Measurements from ENCODE around the gene ZCCHC2.

Gene ZCCHC2

DNA sequence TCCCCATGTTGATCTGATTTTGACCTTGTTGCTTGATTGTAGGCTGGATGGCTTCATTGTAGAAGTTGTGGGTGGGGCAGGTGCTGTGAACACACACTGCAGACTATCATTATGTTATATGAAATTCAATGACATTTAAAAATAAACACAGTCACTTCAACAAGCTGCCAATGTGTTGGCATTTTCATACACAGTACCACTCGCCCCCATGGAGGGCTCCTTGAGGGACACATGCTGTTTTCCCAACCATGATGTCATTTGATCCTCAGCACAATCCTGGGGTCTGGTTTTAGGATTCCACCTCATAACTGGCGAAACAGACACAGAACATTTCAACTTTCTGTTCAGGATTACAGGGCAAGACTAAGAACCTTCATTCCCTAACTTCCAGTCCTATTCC is 86.9 kb downstream of the ZCCHC2 start:
- DNase-seq (ENCODE audit: low read depth, low spot score): no peak
- ChIA-PET CTCF (interaction anchor here (0.7 to 1.4 kb wide), 3 partner anchors 23 to 372 kb away, joined by 3 to 4 read pairs (median 3); no protein-coding TSS in a partner anchor), POLR2A (no interaction called here)
- TF ChIP-seq, protein P1, sequence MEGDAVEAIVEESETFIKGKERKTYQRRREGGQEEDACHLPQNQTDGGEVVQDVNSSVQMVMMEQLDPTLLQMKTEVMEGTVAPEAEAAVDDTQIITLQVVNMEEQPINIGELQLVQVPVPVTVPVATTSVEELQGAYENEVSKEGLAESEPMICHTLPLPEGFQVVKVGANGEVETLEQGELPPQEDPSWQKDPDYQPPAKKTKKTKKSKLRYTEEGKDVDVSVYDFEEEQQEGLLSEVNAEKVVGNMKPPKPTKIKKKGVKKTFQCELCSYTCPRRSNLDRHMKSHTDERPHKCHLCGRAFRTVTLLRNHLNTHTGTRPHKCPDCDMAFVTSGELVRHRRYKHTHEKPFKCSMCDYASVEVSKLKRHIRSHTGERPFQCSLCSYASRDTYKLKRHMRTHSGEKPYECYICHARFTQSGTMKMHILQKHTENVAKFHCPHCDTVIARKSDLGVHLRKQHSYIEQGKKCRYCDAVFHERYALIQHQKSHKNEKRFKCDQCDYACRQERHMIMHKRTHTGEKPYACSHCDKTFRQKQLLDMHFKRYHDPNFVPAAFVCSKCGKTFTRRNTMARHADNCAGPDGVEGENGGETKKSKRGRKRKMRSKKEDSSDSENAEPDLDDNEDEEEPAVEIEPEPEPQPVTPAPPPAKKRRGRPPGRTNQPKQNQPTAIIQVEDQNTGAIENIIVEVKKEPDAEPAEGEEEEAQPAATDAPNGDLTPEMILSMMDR (IDR thresholded peaks at IDR 0.05; ENCODE audit: insufficient read depth, low read length, missing control alignments): no peak
- no peak overlapping the region for H3K4me3 ChIP-seq (ENCODE audit: low read depth, low read length)

DNA sequence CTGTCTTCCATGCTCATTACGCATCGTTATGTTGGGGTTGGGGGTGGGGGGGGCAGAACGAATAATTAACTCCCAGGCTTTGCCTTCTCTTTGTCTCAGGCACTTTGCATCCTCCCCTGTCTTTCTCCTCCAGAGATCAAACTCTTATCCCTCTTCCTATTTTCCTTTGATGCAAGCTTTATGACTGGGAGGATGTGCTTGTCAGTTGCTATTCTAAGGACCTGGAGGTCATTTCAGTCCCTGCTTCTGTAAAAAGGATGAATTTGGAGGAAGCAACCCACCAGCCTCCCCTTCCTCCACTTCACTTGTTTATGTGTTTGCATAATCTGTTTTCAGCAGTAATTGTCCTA is 87.5 kb downstream of the ZCCHC2 start:
- H3K4me3 ChIP-seq (ENCODE audit: low read depth, low read length): no peak overlapping the region
- ChIA-PET POLR2A (interaction anchor here (0.5 kb wide), 1 partner anchor 342 kb away, joined by 3 read pairs; no protein-coding TSS in a partner anchor), CTCF (interaction anchor here (1.1 to 1.4 kb wide), 2 partner anchors 26 to 371 kb away, joined by 3 to 4 read pairs; no protein-coding TSS in a partner anchor)
- no peak for DNase-seq (ENCODE audit: low read depth, low spot score)
- TF ChIP-seq, protein P1 (IDR thresholded peaks at IDR 0.05; ENCODE audit: insufficient read depth, low read length, missing control alignments): no peak

DNA sequence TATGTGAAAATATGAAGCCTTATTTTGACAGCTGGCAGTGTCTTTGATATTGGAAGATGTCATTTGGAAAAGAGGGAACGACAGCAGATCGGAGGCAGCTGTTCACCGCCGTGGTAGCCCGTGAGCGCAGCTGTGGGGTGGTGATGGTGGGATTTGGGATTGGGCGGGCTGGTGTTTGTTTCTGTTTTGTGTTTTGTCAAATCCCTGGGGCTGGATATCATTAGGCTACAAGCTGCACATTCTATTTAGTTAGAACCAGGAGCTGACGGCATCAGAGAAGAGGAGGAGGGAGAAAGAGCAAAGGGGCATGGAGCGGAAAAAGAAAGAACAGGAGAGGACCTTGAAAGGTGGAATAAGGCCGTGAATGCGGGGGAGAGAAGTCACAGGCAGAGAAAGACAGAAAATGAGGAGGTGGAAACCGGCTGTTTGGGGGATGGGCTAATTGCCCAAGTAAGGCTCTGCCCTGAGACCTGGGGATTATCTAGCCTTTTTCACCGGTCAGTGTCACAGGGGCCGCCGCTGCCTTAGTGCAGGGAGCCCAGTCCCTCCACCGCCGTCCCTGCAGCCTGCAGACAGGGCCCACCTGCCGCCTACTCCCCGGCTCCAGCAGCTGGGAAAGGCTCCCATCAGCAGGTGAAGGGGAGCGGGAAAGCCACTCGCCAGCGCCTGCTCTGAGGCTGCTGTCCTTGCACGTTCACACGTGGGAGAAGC is 88.0 kb downstream of the ZCCHC2 start:
- TF ChIP-seq, protein P1 (IDR thresholded peaks at IDR 0.05; ENCODE audit: insufficient read depth, low read length, missing control alignments): no peak
- ChIA-PET POLR2A (interaction anchor here (0.5 kb wide), 1 partner anchor 343 kb away, joined by 3 read pairs; no protein-coding TSS in a partner anchor), CTCF (interaction anchor here (1.1 to 1.4 kb wide), 2 partner anchors 27 to 371 kb away, joined by 3 to 4 read pairs; no protein-coding TSS in a partner anchor)
- no peak overlapping the region; the same call in 1 of the 2 replicates for H3K4me3 ChIP-seq (ENCODE audit: low read depth, low read length)
- DNase-seq (ENCODE audit: low read depth, low spot score): no peak

DNA sequence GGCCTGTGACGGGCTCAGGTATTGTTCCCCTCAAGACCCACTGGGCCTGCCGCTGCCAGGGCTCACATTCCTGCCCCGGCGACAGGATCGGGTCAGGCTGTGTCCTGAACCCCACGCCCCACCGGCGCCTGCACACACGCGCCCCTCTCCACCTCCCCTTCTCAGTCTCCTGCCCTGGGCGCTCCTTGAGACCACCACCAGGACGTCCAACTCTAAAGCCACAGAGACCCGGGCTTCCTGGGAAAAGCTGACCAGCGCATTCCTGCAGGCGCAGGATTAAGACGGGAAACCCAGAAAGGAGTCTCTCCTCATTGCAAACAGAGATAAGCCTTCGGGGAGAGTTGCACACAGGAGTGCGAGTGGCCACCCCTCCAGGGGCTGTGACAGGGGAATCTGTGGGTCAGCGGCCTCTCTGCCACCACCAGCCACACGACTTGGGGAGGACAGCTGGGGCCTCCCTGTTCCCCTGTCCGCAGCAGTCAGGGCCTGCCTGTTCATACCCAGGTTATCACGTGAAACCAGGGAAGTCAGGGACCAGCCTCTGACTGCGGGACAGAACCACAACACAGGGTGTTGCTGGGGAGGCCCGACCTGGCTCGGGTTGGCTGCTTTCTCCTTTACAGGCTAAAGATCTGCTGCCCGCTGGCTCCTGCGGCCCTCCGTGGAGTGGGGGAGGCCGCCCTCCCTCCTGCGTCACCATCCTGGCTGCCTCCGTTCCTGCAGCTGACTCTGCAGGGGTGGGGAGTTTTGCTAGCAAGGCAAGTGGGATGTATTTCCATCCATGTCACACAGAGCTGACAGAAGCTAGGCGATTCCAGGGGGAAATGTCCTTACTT is 88.8 kb downstream of the ZCCHC2 start:
- no peak for DNase-seq (ENCODE audit: low read depth, low spot score)
- ChIA-PET POLR2A (no interaction called here), CTCF (no interaction called here)
- TF ChIP-seq, protein P1 (IDR thresholded peaks at IDR 0.05; ENCODE audit: insufficient read depth, low read length, missing control alignments): no peak
- no peak overlapping the region for H3K4me3 ChIP-seq (ENCODE audit: low read depth, low read length)

DNA sequence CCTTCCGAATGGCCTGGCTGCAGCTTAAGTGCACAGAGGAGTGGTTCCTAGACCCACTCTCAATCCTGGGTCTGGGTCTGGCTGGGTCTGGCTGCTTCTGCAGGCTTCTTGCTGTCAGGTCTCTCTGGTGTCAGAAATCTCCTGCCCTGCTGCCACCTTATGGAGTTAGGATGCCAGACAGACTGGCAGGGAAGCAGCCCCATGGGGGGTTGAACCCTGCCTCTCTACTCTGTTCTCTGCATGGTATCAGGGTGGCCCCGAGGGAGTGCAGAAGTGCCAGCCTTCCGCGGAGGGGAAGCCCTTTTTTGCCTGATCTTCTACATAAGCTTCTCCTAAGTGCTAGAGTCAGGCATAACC is 89.4 kb downstream of the ZCCHC2 start:
- POLR2A ChIA-PET: no interaction called here
- H3K4me3 ChIP-seq (ENCODE audit: low read depth, low read length): no peak overlapping the region
- CTCF ChIA-PET: interaction anchor here (1.0 kb wide), 1 partner anchor 370 kb away, joined by 3 read pairs; no protein-coding TSS in a partner anchor
- no peak for DNase-seq (ENCODE audit: low read depth, low spot score)
- TF ChIP-seq, protein P1 (IDR thresholded peaks at IDR 0.05; ENCODE audit: insufficient read depth, low read length, missing control alignments): no peak

DNA sequence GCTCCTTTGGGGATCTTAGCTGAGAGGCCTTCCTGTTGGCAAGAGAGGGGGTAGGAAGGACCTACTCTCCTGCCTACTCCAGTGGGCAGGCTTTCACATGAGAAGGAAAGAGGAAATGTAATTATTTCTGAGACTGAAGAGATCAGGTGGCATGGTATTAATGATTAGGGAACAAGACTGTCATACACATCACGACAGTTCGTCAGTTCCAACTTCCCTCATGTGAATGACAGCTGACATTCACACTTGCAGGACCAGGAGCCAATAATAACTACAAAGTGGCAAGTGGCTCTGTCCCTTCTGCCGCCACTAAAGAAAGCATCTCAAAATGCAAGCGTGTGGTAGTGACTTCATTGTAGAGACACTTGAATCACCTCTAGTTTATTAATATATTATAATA is 90.0 kb downstream of the ZCCHC2 start:
- no peak overlapping the region for H3K4me3 ChIP-seq (ENCODE audit: low read depth, low read length)
- TF ChIP-seq, protein P1 (IDR thresholded peaks at IDR 0.05; ENCODE audit: insufficient read depth, low read length, missing control alignments): no peak
- ChIA-PET CTCF (interaction anchor here (1.0 kb wide), 1 partner anchor 370 kb away, joined by 3 read pairs; no protein-coding TSS in a partner anchor), POLR2A (no interaction called here)
- no peak for DNase-seq (ENCODE audit: low read depth, low spot score)
